GM10248 (cell line): ENCODE data around the gene SRXN1.

ENCODE experiments used
- CTCF ChIA-PET: fragments of 300-600 bp; sonication (Branson Sonifier 250); formaldehyde crosslinking; extraction: SDS; loops from one replicate; lab custom pipeline; 2021; ENCODE audit warnings: antibody characterized with exemption; lab: Yijun Ruan, JAX
- POLR2A ChIA-PET: fragments of 350-650 bp; sonication (Branson Sonifier 250); formaldehyde crosslinking; extraction: SDS; loops from one replicate; lab custom pipeline; 2020; ENCODE audit warnings: antibody characterized with exemption; lab: Yijun Ruan, JAX
- DNase-seq: peaks from one replicate; pipeline ENCODE4 v3.0.0; 2012; ENCODE audit errors: extremely low spot score
- TF ChIP-seq, protein P1 (sequence below): IDR thresholded peaks from 2 replicates; pipeline ENCODE4 v1.5.1; 2012; ENCODE audit warnings: mild to moderate bottlenecking, low read depth; ENCODE audit errors: extremely low read depth, missing control alignments, control extremely low read depth

The SRXN1 gene

GRCh38 chr20:653110-653589 is at the start of gene SRXN1:
TSS of gene SRXN1 (minus strand) at chr20:653200. CDS start at chr20:653185, 15 bp downstream.
- peak; percentile 95 for DNase-seq
- POLR2A ChIA-PET = no interaction called here
- TF ChIP-seq, protein P1, sequence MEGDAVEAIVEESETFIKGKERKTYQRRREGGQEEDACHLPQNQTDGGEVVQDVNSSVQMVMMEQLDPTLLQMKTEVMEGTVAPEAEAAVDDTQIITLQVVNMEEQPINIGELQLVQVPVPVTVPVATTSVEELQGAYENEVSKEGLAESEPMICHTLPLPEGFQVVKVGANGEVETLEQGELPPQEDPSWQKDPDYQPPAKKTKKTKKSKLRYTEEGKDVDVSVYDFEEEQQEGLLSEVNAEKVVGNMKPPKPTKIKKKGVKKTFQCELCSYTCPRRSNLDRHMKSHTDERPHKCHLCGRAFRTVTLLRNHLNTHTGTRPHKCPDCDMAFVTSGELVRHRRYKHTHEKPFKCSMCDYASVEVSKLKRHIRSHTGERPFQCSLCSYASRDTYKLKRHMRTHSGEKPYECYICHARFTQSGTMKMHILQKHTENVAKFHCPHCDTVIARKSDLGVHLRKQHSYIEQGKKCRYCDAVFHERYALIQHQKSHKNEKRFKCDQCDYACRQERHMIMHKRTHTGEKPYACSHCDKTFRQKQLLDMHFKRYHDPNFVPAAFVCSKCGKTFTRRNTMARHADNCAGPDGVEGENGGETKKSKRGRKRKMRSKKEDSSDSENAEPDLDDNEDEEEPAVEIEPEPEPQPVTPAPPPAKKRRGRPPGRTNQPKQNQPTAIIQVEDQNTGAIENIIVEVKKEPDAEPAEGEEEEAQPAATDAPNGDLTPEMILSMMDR = peak; percentile 81
- CTCF ChIA-PET = no interaction called here

DNA sequence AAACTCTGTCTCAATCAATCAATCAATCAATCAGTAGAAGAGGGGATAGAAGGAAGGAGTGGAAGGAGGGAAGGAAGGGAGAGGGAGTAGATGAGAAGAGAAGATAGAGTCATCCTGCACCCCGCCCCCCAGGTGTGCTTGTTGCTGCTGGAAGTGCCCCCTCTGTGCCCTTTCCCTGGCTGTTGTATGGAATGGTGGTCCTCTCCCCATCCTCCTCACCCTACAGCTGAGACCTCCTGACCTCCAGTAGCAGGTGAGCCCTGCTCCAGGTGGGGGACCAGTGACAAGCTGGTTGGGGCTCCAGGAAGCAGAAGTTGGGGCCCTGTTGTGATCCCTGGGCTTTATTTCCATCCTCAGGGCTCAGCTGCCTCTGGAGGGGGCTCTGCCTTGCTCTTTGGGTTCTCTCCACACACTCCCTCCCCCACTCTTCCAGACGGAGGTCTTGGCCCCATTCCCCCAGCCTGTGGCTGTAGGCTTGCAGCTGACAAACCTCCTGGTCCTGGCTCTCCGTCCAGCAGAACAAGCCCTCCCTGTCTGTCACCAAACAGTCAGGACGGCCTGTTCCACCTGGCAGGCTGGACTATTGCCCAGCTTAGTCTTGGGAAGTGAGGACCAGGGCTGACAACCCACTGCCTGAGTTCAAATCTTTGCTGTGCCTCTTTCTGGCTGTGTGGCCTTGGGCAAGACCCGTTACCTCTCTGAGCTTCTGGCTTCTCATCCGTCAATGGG is 48.6 kb upstream of the SRXN1 start:
- CTCF ChIA-PET = interaction anchor here (1.1 kb wide), 1 partner anchor 37 kb away, joined by 3 read pairs; no protein-coding TSS in a partner anchor
- DNase-seq = no peak
- TF ChIP-seq, protein P1 = no peak
- POLR2A ChIA-PET = no interaction called here

DNA sequence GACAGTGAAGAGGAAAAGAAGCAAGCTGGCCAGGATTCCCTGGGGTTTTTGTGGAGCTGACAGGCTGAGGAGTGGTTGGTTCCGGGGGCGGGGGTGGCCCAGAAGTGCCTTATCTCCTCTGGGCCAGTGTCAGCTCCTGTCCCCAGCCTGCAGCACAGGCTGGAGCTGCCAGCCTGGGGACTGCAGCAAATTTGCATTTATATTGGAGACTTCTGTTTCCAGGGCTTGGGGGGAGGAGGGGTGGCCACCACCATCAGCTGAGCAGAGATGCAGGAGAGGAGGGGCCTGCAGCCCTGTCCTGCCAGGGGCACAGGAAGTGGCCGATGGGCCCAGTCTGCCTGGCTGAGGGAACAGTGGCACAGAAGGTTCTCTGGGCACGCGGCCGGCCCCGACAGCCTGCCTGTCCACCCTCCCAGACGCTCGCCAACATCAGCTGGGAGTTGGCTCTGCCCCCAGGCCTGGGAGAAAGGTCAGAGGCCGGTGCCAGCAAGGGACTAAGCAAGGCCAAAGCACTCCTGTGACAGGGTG is 46.9 kb upstream of the SRXN1 start:
- CTCF ChIA-PET = interaction anchor here (1.3 to 2.0 kb wide), 2 partner anchors 26 to 33 kb away, joined by 3 to 6 read pairs; no protein-coding TSS in a partner anchor
- DNase-seq = no peak
- TF ChIP-seq, protein P1 = no peak
- POLR2A ChIA-PET = no interaction called here

DNA sequence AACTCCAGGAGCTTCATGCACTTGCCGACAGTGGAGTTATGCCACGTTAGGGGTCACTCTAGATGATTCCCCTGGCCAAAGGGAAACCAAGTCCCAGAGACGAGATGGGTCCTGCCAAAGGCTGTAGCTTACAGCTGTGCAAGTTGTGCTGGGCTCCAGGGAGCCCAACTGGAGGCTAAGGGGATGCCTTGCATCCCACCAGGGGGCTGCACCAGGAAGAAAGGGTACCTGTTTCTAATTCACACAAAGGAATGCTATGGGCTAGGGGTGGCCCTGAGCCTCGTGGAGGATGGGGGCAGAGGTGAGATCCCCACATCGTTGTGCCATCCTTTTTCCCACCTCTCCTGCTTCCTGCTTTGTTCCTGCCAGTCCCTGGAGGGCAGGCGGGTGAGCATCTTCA is 46.3 kb upstream of the SRXN1 start:
- TF ChIP-seq, protein P1 = no peak
- CTCF ChIA-PET = interaction anchor here (2.0 kb wide), 1 partner anchor 32 kb away, joined by 6 read pairs; no protein-coding TSS in a partner anchor

DNA sequence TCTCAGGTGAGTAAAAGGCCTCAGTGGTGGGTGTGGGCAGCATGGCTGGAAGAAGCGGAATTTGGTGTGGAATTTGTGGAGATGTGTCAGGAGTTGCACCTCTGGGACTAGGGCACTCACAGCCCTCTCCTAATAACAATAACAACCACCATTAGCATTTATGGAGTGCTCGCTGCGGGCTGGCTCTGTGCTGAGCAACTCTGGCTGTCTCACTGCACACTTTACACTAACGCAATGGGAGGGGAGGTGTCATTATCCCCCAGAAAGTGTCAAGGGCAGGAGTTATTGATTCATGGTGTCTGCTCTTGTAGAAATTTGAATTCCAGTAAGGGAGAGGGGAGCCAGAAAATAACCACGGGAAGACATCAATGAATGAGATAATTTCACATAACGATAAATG is 45.3 kb upstream of the SRXN1 start:
- POLR2A ChIA-PET = no interaction called here
- DNase-seq = no peak
- CTCF ChIA-PET = interaction anchor here (1.2 kb wide), 1 partner anchor 9 kb away, joined by 3 read pairs; no protein-coding TSS in a partner anchor
- TF ChIP-seq, protein P1 = no peak

More for the DNA sequence above, 46.3 kb upstream of the SRXN1 start:
- POLR2A ChIA-PET = no interaction called here
- no peak for DNase-seq

GRCh38 chr20:697826-698225 is 44.8 kb upstream of the SRXN1 start:
- POLR2A ChIA-PET = no interaction called here
- CTCF ChIA-PET = interaction anchor here (1.2 kb wide), 1 partner anchor 10 kb away, joined by 3 read pairs; no protein-coding TSS in a partner anchor
- no peak for DNase-seq
- TF ChIP-seq, protein P1 = no peak
